ENCODE measurements around the gene GNG4. TPM values are rescaled to one million over a fixed set of nuclear protein-coding genes. Genes with fewer than 3 reads are reported as not detected.

GNG4 gene
- total and polyA plus RNA-seq, 10 of the 15 experiments (the other 5 are each of a cell fraction or from before 2014, with no cell fraction given) = 0.03 to 0.15 (median 0.15) TPM; not detected in 7

- TF ChIP-seq EED (IDR thresholded peaks at IDR 0.05; ENCODE audit: low read depth) (no peak), TAF1 (IDR thresholded peaks at IDR 0.05; ENCODE audit: borderline replicate concordance, low read depth, low read length) (no peak), KLF5 (IDR thresholded peaks at IDR 0.05; ENCODE audit: partially characterized antibody) (no peak), ZBTB4 (CRISPR knock-in tag; IDR thresholded peaks at IDR 0.05) (no peak), TCF12 (IDR thresholded peaks at IDR 0.05; ENCODE audit: low read depth, low read length) (no peak), SREBF2 (IDR thresholded peaks at IDR 0.05; ENCODE audit: low read length) (no peak)
These were observed 1.7 kb upstream of the GNG4 start (continued) for GRCh38 chr1:235651170-235651806.

GRCh38 chr1:235650341-235651169 lies 971 bp upstream of the GNG4 start:
- H3K4me3 ChIP-seq = peak overlapping the region; percentile 16; the same call in 1 of the 2 replicates
- TF ChIP-seq LARP7 (IDR thresholded peaks at IDR 0.05) = no peak
- TF ChIP-seq SUZ12 (IDR thresholded peaks at IDR 0.05; ENCODE audit: unreplicated experiment) = peak; percentile 65

More at GRCh38 chr1:235650341-235651169, 971 bp upstream of the GNG4 start:
- ChIA-PET CTCF (interaction anchor here (0.9 kb wide), 1 partner anchor 18 kb away, joined by 3 read pairs; no protein-coding TSS in a partner anchor), RAD21 (ENCODE audit: unreplicated experiment) (no interaction called here), POLR2A (no interaction called here), SMC1A (ENCODE audit: uncharacterized antibody, unreplicated experiment) (no interaction called here)
- intact Hi-C loops (cut with micrococcal nuclease; ENCODE audit: unreplicated experiment) = no loop called here
- H3K9ac ChIP-seq (ENCODE audit: control insufficient read depth, insufficient read depth, low read length) = no peak overlapping the region
- in situ Hi-C loops (cut with MboI) = no loop called here
- H3K4me1 ChIP-seq (ENCODE audit: control insufficient read depth, insufficient read depth, low read length) = no peaks in the 10 kb centered on the region; the same call in 1 of the 2 replicates
- H3K27me3 ChIP-seq (replicated peaks in 1 of 2; ENCODE audit: control insufficient read depth in 2 of 2, insufficient read depth in 2 of 2, low read length in 1 of 2) = peaks cover 1 to 19% of the 10 kb centered on the region in 2 experiments; a peak in 3 of 4 replicates
- H3K27ac ChIP-seq (ENCODE audit: control insufficient read depth, insufficient read depth) = no peak overlapping the region
- DNase-seq (ENCODE audit: low read depth, low spot score) (no peak), ATAC-seq (no peak), FAIRE-seq (no peak)
- H3K79me2 ChIP-seq (ENCODE audit: control insufficient read depth, insufficient read depth, low read length) = no peaks in the 10 kb centered on the region
- H3K4me2 ChIP-seq (ENCODE audit: control insufficient read depth, insufficient read depth) = peak overlapping the region; percentile 54; the same call in 1 of the 2 replicates
- H3K9me3 ChIP-seq (replicated peaks; ENCODE audit: control insufficient read depth, insufficient read depth, low read length) = no peaks in the 10 kb centered on the region
- WGBS (ENCODE audit: insufficient coverage, insufficient replicate concordance, low lambda C conversion rate, missing lambda C conversion rate) = 42% methylated on average over 56 of the region's 71 CpGs
- no peaks in the 10 kb centered on the region for H4K20me1 ChIP-seq (ENCODE audit: control insufficient read depth, insufficient read depth)
- H3K36me3 ChIP-seq (ENCODE audit: control insufficient read depth in 2 of 2, insufficient read depth in 2 of 2, low read length in 1 of 2) = no peaks in the 10 kb centered on the region
- no TSS peak for BruUV-seq (replicated peaks)
- no peak overlapping the region for H2AFZ ChIP-seq (ENCODE audit: control insufficient read depth, low read depth, low read length)
